Stimulated activated CD4-positive, alpha-beta T cell treated with anti-CD3 and anti-CD28 coated beads, Interleukin-12 subunit alpha, Interleukin-12 subunit beta, amount 100 ng/mL, for 4 hours (primary cell): ENCODE data around the gene ZCCHC14.

Experiments used
- DNase-seq: peaks from one replicate; pipeline ENCODE4 v3.0.0-alpha.2; 2020

Gene ZCCHC14

DNA sequence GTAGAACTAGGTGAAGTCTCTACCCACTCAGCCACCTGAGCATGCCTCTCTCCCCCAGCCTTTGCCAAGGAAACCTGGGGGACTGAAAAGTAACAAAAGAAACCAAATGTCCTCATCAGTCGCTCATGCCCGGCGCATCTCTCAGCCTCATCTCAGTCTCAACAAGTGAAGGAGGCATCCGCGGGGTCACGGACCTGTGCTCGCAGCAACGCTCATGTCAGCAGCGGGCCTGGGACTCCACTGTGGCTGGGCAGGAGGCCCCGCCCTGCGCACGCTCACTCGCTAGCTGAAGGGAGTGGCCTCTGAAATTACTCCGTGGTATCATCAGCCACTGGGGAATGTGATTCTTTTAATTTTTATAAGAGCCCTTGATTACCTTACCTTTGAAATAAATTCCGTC, 69.4 kb downstream of the ZCCHC14 start:
- no peak for DNase-seq

DNA sequence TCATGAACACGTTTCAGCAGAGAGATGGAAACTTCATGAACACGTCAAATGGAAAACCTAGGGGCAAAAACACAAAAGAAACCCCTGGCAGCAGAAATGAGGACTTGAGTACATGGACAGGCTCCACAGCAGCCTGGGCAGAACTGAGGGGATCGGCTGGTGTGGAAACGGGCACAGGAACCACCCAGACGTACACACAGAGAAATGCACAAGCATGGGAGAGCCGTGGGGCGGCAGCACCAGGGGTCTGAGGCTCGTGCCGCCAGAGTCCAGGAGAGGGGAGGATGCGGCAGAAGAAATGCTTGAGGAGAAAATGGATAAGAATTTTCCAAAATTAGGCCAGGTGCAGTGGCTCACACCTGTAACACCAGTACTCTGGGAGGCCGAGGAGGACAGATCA, 70.7 kb downstream of the ZCCHC14 start:
- no peak for DNase-seq

DNA sequence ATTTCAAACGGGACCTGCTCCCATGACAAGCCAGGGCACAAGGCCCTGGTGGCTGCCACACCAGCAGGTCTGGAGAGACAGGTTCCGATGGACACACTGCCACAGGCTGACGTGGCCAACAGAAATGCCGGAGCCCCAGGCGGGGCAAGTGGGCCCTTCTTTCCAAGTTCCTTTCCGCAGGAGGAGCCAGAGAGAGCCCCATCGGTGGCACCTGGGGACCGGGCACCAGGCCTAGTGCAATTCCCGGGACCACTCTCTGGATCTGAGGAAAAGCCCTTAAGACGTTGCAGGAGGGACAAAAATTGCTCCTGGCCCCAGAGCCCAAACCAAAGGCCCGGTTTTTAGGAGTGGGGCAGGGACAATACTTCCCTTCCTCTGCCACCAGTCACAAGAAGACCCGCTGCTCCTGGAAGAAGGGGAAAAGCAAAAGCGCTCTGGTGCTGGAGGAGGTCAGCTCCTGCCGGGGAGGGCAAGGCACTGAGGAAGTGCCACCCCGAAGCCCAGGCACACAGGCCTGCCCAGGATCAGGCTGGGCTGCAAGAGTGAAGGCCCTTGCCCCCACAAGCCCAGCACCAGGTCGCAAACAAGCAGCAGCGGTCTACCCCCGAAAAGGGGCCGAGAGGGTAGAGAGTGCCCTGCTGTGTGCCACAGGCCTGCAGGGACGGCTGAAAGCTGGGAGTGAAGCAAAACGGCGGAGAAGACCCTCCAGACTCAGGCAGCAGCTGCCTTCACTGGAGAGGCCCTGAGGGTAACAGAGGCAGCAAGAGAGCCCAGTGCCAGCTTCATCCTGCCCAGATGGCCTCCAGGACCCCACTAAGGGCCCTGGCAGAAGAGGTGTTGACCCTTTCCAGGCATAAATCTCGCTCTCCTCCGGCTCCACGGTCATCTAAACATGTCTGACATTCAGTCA, 71.6 kb downstream of the ZCCHC14 start:
- DNase-seq, result no peak

DNA sequence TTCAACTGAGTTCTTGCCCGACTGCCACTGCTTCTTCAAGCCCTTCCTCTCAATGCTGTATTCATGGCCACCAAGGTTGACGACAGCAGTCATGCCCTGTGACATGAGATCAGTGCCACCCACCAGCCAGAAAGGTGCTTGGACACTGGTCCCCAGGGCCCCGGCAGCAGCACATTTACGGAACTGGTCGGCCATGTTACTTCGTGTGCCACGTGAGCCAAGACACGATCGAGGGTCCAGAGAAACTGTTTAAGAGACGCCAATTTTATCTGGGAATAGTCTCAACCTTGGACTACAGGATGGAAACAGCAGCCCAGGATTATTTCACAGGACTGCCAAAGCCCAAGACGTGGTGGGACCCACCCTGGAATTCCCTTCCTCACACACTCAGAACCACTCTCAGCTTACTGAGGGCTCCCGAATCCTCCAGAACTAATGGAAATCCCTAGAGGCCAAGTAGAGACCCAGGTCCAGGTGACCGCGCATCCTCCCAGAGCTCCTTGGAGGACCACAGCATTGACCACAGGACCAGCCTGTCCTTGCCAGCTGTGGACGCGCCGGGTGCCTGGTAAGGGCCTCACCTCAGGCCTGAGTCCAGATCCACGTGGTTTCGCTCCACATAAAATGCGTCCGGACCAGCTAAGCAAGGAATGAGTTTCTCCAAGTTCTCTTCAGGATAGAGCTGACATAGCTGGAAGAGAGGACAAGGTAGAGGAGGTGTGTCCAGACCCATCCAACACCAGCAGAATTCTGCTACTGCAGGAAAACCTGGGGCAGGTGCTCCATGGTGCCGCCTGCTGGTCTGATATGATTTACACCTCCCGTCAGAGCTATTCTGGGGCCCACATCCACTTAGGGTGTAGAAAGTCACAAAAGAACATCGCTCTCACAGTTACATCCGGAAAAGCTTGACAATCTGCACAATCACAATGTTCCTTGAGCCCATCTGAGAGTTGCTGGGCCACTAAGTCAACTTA, 72.5 kb downstream of the ZCCHC14 start:
- no peak for DNase-seq

DNA sequence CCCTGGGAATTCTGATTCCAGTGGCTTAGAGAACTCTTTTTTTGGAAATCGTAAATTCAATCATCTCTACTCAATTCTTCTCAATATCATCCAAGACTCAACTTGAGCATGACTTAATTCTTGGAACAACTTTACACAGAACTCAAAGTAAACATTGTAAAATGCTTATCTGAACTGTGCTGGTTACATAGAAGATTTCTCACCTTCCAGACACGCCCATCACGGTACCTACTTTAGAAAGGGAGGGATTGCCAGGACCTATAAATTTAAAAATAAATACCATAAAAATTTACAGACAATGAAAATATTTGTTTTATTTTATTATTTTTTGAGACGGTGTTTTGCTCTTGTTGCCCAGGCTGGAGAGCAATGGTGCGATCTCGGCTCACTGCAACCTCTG, 74.2 kb downstream of the ZCCHC14 start:
- no peak for DNase-seq

DNA sequence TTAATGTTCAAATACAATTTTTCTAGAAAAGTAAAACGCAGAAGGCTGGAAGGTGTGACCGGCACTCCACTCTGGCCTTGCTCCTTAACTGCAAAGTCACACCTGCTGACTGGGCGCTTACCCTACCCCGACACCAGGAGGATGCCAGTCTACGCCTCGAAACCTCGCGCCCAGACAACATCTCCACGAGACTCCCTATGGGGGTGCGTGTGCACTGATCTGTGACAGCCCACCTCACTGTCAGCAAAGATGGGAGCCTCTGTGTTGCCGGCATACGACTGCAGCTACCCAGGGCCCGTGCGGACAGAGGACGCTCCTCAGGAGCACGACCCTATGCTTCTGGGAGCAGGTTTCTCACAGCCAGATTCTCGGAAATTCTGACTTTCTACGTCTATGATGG, 74.6 kb downstream of the ZCCHC14 start:
- DNase-seq, result no peak

DNA sequence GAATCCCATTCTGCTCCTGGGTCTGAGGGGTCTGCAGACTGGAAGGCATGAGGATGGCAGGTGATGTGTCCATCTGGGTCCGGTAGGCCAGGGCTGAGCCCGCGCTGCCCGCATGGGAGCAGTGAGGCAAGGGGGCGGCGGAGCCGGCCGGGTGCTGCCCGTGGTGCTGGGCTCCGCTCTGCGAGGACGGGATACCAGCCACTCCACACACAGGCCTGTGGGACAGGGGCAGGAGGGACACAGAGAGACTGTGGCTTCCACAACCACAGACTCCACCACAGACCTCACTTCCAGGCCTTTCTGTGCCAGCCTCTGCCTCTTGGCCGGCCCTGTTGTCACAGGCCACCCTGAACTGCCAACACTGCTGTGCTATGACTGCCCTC, 75.3 kb downstream of the ZCCHC14 start:
- no peak for DNase-seq

DNA sequence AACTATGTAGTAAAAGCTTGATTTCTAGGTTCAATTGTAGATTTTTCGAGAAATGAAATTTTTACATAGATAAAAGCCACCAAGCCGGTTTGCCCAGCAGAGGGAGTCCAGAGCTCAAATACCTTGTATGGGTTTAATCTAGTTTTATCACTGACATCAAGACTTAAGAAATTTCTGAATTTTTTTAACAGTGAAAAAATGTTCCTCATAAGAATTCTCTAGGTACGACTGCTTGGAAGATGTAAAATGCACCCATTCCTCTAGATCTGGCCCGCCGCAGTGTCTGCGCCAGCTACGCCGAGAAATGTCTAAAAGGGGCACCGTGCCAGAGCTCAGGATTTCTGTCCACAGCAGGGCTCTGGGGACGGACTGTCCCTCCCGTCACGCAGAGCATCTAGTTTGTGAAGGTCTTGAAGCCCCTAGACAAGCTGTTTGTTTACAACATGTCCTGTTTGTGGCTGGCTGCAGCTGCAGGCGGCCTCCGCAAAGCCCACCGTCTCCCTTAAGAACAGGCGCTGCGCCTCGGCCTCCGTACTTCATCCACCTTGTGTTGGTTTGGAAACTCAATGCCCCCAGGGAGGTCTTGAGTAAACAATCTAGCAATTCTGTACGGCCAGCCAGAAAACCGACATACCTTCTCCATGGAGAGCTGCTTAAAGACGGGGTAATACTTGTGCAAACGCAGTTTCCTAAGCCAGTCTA, 75.8 kb downstream of the ZCCHC14 start:
- DNase-seq, result peak; percentile 28

DNA sequence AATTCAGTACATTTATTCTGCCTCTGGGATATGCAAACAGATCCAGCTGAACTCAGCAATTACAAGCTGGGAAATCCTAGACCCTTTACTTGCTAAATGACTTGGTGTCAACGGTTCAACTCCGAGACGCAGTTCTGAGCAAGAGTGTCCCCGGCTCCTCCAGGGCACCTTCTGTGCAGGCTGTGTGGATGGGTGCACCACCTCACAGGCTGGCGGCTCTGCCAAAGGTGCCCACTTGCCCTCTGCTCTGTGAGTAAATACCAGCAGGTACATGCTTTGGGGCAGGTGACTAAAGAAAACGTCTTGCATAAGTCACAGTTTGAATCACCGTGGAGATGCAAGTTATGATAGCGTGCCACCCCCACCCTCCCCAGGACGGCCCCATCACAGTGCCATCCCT, 77.4 kb downstream of the ZCCHC14 start:
- DNase-seq, result no peak

DNA sequence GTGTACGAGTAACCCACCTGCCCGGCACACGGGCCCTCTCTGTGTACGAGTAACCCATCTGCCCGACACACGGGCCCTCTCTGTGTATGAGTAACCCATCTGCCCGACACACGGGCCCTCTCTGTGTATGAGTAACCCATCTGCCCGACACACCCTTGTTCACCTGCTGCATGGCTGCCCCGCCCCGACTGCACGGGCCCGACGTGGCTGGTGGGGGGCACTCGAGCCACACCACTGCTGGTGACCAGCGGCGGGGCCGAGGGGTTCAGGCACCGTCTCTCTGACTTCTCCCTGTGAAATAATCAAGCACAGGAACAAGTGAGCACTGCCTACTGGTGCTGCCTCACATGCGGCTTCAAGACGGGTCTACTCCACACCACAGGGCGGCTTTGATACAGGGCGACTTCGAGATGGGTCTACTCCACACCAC, 78.6 kb downstream of the ZCCHC14 start:
- no peak for DNase-seq

DNA sequence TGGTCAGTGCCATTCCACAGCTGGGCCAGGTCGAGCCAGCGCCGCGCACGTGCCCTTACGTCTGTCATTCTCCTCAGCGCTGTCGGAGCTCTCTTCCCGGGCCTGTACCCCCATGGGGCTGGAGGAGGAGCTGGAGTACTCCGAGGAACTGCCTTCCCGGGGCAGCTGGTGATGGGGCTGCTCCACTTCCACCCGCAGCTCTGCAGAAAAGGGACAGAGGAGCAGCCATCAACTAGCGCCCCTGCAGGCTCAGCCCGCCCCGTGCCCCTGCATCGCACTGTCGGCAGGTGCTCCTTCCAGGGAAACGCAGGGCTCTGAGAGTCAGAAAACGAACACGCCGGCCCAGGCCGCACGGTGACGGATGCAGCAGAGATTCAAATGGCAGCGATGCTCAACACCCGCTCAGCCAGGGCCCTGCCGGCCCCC, 79.8 kb downstream of the ZCCHC14 start:
- no peak for DNase-seq

DNA sequence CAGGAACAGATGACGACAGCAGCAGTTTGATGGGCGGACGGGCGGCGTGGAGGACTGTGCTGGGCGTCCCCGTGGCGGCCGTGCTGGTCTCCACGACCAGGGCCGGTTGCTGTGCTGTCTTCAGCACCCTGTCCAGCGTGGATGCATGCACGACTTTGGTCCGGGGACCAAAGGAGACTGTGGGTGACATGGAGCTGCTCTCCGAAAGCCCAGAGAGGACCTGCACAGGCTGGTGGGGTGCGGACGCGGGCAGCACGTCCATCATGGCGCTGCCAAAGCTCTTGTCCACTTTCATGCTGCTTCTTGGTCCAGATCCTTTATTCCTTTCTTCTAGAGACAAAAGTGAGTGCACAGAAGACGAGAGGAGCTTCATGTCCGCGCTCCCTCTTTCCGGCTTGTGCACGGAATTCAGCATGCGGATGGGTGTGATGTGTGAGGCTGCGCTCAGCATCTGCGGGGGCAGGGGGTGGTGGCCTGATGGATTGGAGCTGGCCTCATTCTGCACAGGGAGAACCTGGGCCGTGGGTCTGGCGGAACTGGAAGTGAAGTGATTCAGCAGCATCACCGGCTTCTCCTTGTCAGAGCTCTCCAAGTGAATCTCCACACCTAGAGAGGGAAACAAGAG, 80.3 kb downstream of the ZCCHC14 start:
- DNase-seq, result no peak

DNA sequence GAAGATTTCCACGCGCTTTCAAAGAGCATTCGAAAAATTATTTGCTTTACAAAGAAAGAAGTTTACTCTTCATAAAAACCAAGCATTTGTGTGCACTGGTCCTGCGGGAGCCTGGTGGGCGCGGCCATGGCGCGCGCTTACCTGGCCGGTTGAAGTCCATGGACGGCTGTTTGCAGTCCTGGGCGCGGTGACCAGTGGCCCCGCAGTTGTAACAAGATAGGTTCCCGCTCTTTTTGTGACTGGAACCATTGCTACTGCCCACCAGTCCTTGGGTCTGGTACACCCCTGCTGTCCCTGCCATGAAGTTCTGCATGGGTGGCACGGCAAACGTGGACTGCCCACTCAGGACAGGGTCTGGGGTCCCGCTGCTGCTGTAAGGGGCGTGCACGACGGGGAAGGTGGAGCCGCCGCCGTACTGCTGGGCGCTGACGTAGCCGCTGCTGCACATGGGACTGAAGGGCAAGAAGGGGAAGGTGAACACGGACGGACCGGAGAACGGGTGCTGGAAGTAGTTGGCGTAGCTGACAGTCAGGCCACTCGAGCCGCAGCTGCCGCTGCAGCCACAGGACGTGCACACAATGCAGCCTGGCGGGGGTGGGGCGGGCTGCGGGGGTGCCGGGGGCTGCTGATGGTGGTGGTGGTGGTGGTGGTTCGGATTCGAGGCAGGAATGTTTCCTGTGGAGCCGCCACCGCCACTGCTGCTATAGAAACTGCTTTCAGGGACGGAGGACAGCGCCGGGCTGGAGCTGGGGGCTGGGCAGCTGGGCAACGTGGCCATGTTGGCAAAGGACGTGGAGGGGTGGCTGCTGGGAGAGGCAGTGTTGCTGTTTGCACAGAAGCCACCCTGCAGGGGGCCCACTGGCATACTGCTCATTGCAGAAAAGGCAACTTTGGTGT, 81.2 kb downstream of the ZCCHC14 start:
- DNase-seq, result no peak

DNA sequence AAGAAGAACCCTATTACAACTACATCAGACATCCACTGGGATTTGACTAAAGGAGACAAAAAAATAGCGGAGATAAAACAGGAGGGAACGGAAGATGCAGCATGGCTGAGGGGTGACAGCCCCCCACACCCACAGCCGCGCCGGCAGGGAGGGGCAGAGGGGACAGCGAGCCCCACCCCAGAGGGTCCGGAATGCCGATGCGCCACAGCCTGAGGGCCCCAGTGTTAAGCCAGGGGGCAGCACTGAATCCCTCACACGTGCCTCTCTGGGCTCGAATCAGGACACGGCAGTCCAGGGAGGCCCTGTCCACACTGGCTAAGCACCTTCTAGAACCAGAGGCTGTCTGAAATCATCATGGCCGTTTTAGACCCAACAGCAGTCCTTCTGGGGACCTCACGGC, 81.9 kb downstream of the ZCCHC14 start:
- no peak for DNase-seq

DNA sequence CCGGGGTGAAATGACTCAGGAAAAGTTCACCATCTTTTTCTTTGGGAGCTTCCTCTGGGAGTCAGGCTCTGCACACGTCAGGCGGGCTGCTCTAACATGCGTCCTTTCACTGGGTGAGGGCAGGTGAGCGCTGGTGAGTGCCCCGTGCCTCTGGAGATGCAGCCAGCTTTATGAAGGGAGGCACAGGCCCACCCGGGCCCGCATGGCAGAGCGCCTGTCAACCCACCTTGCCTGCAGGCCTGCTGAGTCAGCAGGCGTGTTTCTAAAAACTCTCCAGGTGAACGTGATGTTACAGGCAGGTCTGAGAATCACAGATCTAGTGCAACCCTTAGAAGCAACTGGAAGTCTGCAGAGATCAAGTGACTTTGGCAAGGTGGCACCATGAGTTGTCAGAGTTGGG, 82.3 kb downstream of the ZCCHC14 start:
- DNase-seq, result no peak

DNA sequence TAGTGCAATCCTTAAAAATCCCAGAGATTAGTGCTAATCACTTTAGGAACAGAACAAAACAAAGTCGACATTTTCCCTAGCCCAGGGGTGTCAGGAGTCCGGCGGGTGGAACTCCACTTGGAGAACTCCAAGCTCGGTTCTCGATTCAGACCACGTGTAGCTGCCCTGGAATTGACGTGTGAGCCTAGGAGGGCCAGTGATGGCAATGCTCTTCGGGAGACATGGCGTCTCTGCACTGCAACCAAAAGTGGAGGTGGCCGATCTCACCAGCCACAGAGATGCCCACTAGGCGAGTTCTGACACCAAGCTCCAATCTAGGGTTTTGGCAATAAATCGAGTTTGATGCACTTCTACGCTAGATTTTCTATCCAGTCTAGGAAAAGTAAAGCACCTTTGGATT, 83.0 kb downstream of the ZCCHC14 start:
- no peak for DNase-seq

DNA sequence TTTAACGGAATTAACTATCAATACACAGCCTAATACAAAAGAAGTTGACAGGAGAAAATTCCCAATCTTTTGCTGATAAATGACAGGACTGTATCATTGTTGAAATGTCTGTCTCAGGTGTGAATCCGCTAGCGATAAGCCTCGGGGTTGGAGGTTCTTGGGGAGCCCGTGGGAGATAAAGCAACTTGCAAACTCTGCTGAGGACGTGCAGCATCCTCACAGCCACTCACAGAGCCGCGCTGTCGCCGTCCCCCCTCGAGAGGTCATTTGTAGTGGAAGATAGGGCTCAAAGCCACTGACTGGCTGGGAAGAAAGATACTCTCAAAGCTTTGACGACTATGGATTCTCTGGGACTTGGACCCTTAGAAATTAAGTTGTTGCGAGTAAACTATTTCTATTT, 83.7 kb downstream of the ZCCHC14 start:
- DNase-seq, result no peak

DNA sequence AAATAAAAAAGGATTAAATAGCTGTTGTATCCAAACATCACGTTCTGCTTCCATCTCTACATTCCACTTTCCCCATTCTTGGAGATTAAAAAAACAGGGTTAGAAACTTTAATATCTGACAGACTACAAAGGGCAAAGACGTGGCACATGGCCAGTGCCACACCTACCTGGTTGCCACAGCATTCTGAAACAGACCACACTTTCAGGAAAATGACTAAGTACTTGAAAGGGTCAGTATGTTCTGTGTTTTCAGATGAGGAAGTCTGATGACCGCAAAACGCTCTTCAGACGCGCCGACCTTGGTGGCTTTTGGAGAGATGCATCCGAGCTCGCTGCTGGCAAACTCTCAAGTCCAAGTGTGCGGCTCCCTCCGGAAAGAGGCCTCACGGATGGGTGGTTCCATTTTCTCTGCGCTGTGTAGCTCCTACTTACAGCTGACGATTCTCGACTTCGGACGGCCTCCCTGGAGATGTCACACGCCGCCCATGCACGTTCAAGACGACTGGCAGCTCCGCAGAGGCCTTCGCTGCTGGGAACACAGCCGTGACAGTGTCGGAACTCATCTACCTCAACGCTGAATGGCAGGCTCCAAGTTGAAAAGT, 85.2 kb downstream of the ZCCHC14 start:
- no peak for DNase-seq

DNA sequence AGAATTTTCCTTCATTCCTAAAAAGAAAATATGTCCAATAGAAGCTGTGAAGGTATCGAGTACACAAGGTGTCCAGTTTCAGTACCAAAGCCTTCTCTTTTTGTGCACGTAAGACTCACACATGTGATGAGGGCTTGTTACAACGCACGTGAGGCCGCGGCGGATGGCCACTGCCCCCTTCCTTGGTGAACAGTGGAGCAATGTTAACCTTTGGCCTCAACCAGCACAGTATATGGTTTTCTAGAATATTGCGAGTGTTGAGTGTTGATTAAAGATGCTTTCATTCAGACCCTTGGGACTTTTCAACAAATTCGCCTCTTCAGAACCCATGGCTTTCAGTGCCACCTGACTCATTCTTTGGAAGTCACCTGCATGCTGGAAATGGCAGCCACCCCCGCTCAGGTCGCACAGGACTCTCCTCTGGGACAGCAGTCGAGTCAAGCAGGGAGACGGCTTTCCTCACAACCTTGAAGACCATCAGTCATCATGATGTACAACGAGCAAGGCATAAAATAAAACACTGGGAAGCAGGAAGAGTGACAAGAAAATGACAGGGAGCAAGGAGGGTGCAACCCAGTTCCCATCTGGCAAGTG, 86.2 kb downstream of the ZCCHC14 start:
- DNase-seq, result no peak

DNA sequence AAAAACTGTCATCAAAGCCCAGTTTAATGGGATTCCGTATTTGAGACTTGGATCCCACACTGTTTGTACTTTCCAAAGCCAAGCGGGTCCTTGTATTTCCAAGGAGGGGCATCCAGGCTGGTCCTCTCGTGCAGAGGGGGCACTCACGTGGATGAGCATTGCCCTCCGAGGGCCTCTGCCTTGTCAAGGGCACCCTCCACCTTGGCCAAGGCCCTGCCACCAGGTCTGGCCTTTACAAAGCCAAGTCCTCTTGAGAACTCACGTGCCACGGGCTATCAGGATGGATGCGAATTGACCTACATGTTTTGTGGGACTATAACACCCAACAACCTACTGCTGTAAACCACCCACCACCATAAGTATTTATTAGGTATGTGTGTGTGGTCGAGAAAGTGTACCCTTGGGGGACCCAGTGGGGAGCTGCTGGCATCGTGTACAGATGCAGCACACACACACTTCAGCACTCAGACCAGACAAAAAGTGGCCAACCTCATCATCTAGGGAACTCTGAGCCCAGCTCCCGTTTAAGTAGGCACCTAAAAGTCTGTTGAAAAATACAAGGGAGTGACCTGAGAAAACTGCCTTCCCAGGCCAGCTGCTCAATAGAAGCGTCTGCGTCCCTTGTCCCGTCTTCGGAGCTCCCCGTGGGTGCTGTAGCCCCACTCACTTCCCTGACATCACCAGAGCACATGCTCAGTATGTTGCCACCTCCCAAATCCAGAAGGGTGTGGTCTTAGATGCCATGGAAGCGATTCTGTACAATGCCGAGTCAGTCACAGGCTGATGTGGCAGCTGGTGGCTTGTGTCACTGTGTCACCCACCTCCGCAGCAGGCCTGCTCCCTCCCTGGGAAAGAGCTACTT, 87.8 kb downstream of the ZCCHC14 start:
- no peak for DNase-seq
